BLaER1 treated with 17β-estradiol and CSF1 and Interleukin-3, amounts not matched to agents 10 nM and 100 nM (cell line): Measurements from ENCODE around the gene SAMD4A.

ENCODE experiments used
- H3K27ac ChIP-seq, 11 experiments: shearing (Covaris generic); formaldehyde crosslinking; 2 replicates each; pipeline ENCODE4 v1.8.1; 2022
- H3K27me3 ChIP-seq, 11 experiments: shearing (Covaris generic); formaldehyde crosslinking; 2 replicates each; pipeline ENCODE4 v1.8.1; 2022
- H3K36me3 ChIP-seq, 11 experiments: shearing (Covaris generic); formaldehyde crosslinking; 2 replicates each; pipeline ENCODE4 v1.8.1; 2022
- H3K4me1 ChIP-seq, 10 experiments: shearing (Covaris generic); formaldehyde crosslinking; 2 replicates each; pipeline ENCODE4 v1.8.1; 2022
- H3K4me2 ChIP-seq, 11 experiments: shearing (Covaris generic); formaldehyde crosslinking; 2 replicates each; pipeline ENCODE4 v1.8.1; 2022
- H3K4me3 ChIP-seq, 10 experiments: shearing (Covaris generic); formaldehyde crosslinking; 2 replicates each; pipeline ENCODE4 v1.8.1; 2022
- H3K9ac ChIP-seq, 11 experiments: shearing (Covaris generic); formaldehyde crosslinking; 2 replicates each; pipeline ENCODE4 v1.8.1; 2022
- H3K9me3 ChIP-seq, 11 experiments: shearing (Covaris generic); formaldehyde crosslinking; replicated peaks in 1 of 11; 2 replicates each; pipeline ENCODE4 v1.8.1; 2022
- H4K20me1 ChIP-seq, 11 experiments: shearing (Covaris generic); formaldehyde crosslinking; 2 replicates each; pipeline ENCODE4 v1.8.1; 2022
- Cebpa-rat ChIP-seq, 11 experiments: shearing (Covaris generic); IDR thresholded peaks; 2 replicates each; pipeline ENCODE4 v1.8.1; 2022

The SAMD4A gene

GRCh38 chr14:54564071-54564867 lies 2.7 kb upstream of the SAMD4A start:
- H3K4me2 ChIP-seq = peak overlapping the region; percentile 91 to 100 (median 99)
- peak overlapping the region in 2 of 11 experiments; percentile 88 to 92; a peak in 2 of 22 replicates for H3K27ac ChIP-seq

DNA sequence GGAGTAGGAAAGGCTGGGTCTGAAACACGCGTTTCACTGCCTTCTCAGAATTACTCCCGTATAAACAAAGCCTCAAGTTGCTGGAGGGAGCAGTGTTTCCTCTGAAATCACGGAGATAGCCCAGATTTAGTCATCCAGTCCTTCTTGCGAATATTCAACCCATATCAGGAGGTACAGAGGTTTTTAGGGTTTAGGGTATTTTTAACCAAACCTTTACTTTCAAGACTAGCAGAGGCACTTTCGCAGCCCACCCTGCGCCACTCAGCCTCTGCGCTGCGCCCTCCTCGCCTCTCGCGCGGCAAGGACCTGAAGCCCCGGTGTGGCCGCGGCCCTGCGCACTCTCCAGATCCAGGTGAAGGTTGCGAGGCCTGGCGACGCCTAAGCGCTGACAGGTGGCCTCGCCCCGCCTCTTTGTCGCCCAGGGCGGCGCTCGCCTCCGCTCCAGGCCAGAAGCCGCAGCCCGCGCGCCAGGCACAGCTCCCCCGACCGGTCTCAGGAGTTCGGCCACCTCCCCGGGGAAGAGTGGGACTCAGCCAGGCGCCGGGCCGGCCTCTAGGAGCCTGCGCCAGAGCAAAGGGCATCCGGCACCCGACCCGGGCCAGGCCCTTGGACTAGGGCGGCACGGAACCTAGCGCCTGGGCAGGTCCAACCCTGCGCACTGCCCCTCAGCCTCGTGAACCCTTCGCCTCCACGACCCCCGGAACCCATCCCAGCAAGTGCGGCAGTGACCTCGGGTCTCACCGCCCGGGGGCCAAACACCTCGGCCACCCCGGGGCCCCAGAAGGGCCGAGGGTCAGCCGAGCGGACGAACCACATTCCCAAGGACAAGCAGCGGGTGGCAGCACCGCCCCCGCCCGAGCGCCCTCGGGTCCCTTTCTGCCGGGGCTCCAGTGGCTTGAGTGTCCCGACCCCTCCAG lies 1.8 kb upstream of the SAMD4A start:
- H3K9ac ChIP-seq = peak overlapping the region; percentile 79 to 96 (median 88)
- peak overlapping the region; percentile 91 to 100 (median 99) for H3K4me2 ChIP-seq
- peak overlapping the region; percentile 81 to 95 (median 88) for H3K4me3 ChIP-seq
- H3K4me1 ChIP-seq = peaks cover 21 to 34% (median 29%) of the 10 kb centered on the region in 10 experiments
- H3K36me3 ChIP-seq = peaks cover 0 to 7% (median 0%) of the 10 kb centered on the region in 11 experiments; a peak in 1 of 22 replicates
- TF ChIP-seq Cebpa-rat (IDR thresholded peaks at IDR 0.05) = no peak
- no peaks in the 10 kb centered on the region for H3K9me3 ChIP-seq
- peaks cover 0 to 20% (median 8%) of the 10 kb centered on the region in 11 experiments; a peak in 10 of 22 replicates for H4K20me1 ChIP-seq
- H3K27ac ChIP-seq = peak overlapping the region; percentile 32 to 92 (median 86); a peak in 20 of 22 replicates
- H3K27me3 ChIP-seq = peaks cover 0 to 25% (median 20%) of the 10 kb centered on the region in 11 experiments; a peak in 12 of 22 replicates

More at GRCh38 chr14:54564071-54564867, 2.7 kb upstream of the SAMD4A start:
- TF ChIP-seq Cebpa-rat (IDR thresholded peaks at IDR 0.05) = no peak
- H3K9me3 ChIP-seq = no peaks in the 10 kb centered on the region
- H3K36me3 ChIP-seq = 0 out of 22 replicates have a peak, but pooled peaks cover 0 to 3% (median 0%) of the 10 kb centered on the region in 11 experiments
- H3K4me1 ChIP-seq = peaks cover 13 to 26% (median 20%) of the 10 kb centered on the region in 10 experiments
- peak overlapping the region; percentile 81 to 95 (median 88); a peak in 19 of 20 replicates for H3K4me3 ChIP-seq
- peaks cover 0 to 25% (median 20%) of the 10 kb centered on the region in 11 experiments; a peak in 12 of 22 replicates for H3K27me3 ChIP-seq
- peak overlapping the region in 8 of 11 experiments; percentile 42 to 95 (median 88); a peak in 10 of 22 replicates for H3K9ac ChIP-seq
- H4K20me1 ChIP-seq = peaks cover 0 to 13% (median 6%) of the 10 kb centered on the region in 11 experiments; a peak in 10 of 22 replicates

DNA sequence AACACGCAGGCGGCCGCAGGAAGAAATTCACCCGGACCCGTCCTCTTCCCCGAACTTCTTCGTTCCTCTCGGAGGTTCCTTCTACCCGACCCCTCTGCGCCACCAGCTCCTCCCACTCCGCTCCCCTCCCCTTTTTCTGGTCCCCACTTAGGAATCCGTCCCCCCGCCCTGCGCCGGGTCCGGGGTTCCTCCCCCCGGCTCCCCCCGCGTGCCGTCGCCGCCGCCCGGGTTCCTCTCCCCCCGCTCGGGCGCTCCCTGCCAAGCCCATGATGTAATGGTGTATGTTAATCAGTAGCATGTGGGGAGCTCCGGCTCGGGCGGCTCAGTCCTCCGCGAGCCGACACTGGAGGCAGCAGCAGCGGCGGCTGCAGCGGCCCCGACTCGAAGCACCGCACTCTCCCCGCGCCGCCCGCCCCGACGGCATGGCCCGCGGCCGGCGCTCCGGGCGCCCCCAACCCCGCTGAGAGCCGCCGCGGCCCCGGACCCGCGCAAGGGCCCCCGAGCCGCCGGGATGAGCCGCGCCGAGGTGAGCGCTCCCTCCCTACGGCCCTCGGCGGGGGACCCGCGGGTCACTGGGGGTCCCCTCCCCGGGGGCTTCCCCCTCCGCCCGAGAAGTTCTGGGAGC lies 1.0 kb upstream of the SAMD4A start:
- no peak for TF ChIP-seq Cebpa-rat (IDR thresholded peaks at IDR 0.05)
- H3K9me3 ChIP-seq = no peaks in the 10 kb centered on the region
- H3K9ac ChIP-seq = peak overlapping the region; percentile 79 to 96 (median 88)
- H3K36me3 ChIP-seq = peaks cover 0 to 12% (median under 1%) of the 10 kb centered on the region in 11 experiments; a peak in 6 of 22 replicates
- H4K20me1 ChIP-seq = peaks cover 0 to 23% (median 8%) of the 10 kb centered on the region in 11 experiments; a peak in 10 of 22 replicates
- peak overlapping the region; percentile 73 to 92 (median 86) for H3K27ac ChIP-seq
- peak overlapping the region; percentile 91 to 100 (median 99) for H3K4me2 ChIP-seq
- H3K27me3 ChIP-seq = peaks cover 0 to 25% (median 20%) of the 10 kb centered on the region in 11 experiments; a peak in 12 of 22 replicates
- peaks cover 29 to 41% (median 34%) of the 10 kb centered on the region in 10 experiments for H3K4me1 ChIP-seq
- H3K4me3 ChIP-seq = peak overlapping the region; percentile 81 to 95 (median 88)

DNA sequence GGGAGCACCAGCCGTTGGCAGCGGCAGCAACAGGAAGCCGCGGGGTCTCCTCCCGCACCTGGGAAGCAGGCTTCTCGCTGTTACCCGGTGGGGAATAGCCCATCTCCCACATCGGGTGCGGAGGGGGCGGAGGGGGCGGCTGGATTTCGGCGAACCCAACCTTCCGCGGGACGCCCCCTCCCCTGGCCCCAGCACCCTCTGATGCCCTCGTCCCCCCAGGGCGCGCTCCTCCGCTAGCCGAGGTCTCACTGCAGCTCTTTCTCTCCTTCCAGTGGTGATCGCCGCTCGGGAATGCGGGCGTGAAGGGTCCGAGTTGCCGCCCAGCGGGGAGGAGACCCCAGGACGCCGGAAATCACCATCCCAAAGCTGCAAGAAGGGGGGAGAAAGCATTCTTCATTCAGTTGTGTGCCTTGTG lies 303 bp downstream of the SAMD4A start:
- H3K4me1 ChIP-seq = peaks cover 32 to 41% (median 35%) of the 10 kb centered on the region in 10 experiments
- peaks cover 0 to 25% (median 20%) of the 10 kb centered on the region in 11 experiments; a peak in 12 of 22 replicates for H3K27me3 ChIP-seq
- H4K20me1 ChIP-seq = peaks cover 0 to 25% (median 8%) of the 10 kb centered on the region in 11 experiments; a peak in 10 of 22 replicates
- H3K4me2 ChIP-seq = peak overlapping the region; percentile 91 to 100 (median 99)
- H3K27ac ChIP-seq = peak overlapping the region; percentile 73 to 92 (median 86); a peak in 21 of 22 replicates
- H3K9me3 ChIP-seq = peaks cover 7 to 13% (median 12%) of the 10 kb centered on the region in 11 experiments
- TF ChIP-seq Cebpa-rat (IDR thresholded peaks at IDR 0.05) = no peak
- H3K4me3 ChIP-seq = peak overlapping the region; percentile 81 to 95 (median 88)
- peak overlapping the region; percentile 79 to 96 (median 88) for H3K9ac ChIP-seq
- H3K36me3 ChIP-seq = peaks cover 6 to 25% (median 14%) of the 10 kb centered on the region in 11 experiments; a peak in 20 of 22 replicates

GRCh38 chr14:54567639-54568561 lies 972 bp downstream of the SAMD4A start:
- H3K4me3 ChIP-seq = peak overlapping the region; percentile 81 to 95 (median 88)
- H3K27me3 ChIP-seq = peaks cover 0 to 25% (median 20%) of the 10 kb centered on the region in 11 experiments; a peak in 12 of 22 replicates
- peaks cover 14 to 20% (median 18%) of the 10 kb centered on the region in 11 experiments for H3K9me3 ChIP-seq
- peaks cover 0 to 25% (median 8%) of the 10 kb centered on the region in 11 experiments; a peak in 10 of 22 replicates for H4K20me1 ChIP-seq
- peak overlapping the region; percentile 79 to 96 (median 88) for H3K9ac ChIP-seq
- TF ChIP-seq Cebpa-rat (IDR thresholded peaks at IDR 0.05) = no peak
- peak overlapping the region; percentile 91 to 100 (median 99) for H3K4me2 ChIP-seq
- peaks cover 32 to 41% (median 35%) of the 10 kb centered on the region in 10 experiments for H3K4me1 ChIP-seq
- H3K36me3 ChIP-seq = peaks cover 11 to 32% (median 21%) of the 10 kb centered on the region in 11 experiments; a peak in 21 of 22 replicates
- peak overlapping the region; percentile 73 to 92 (median 86); a peak in 21 of 22 replicates for H3K27ac ChIP-seq

DNA sequence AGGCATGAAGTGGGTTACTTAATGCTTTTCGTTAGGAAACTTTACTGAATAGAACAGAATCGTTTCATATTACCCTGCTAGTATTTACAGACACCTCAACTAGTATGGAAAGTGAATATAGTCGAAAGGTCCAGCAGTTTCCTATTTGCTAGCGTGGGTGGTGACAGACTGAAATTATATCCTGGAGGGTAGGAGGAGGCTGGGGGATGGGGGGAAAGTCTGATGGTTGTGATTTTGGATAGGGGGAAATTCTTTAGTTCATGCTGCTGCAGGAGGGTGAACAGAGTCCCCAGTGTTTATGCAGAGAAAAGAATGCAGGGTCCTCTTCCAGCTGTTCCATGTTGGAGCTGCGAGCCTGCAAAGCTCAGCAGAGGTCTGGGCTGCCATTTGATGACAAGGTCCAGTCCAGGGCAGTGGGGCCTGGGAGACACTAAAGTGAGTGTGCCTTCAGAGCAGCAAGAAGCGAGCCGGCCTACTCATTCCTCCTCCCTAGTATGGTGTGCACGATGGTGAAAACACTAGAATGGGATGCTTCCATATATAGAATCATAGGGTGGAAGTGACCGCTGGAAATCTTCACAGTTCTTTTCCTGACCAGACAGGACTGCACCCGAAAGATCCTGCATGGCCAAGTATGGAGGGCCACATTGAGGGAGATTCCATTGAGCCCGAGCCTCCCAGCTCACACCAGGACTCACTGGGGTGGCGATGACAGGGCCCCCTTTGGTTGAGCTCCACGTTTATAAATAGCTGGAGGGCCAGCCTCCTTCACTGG lies 2.1 kb downstream of the SAMD4A start:
- Histone ChIP-seq H3K4me1 (peaks cover 32 to 41% (median 35%) of the 10 kb centered on the region in 10 experiments), H4K20me1 (peaks cover 0 to 26% (median 8%) of the 10 kb centered on the region in 11 experiments; a peak in 10 of 22 replicates), H3K36me3 (peaks cover 19 to 43% (median 31%) of the 10 kb centered on the region in 11 experiments; a peak in 21 of 22 replicates), H3K27me3 (peaks cover 0 to 25% (median 20%) of the 10 kb centered on the region in 11 experiments; a peak in 12 of 22 replicates), H3K9me3 (peaks cover 21 to 31% (median 28%) of the 10 kb centered on the region in 11 experiments), H3K4me3 (peak overlapping the region; percentile 11 to 92 (median 49); a peak in 19 of 20 replicates), H3K4me2 (peak overlapping the region; percentile 84 to 100 (median 97)), H3K27ac (peak overlapping the region in 3 of 11 experiments; percentile 9 to 39 (median 14); a peak in 1 of 22 replicates), H3K9ac (peak overlapping the region in 9 of 11 experiments; percentile 5 to 60 (median 43); a peak in 12 of 22 replicates)
- no peak for TF ChIP-seq Cebpa-rat (IDR thresholded peaks at IDR 0.05)
